Eye (tissue), 1 donor: ENCODE measurements around the gene CACNA2D4.

ENCODE experiments used
- DNase-seq: peaks from one replicate; pipeline ENCODE4 v3.0.0-alpha.2; 2015

Gene CACNA2D4

DNA sequence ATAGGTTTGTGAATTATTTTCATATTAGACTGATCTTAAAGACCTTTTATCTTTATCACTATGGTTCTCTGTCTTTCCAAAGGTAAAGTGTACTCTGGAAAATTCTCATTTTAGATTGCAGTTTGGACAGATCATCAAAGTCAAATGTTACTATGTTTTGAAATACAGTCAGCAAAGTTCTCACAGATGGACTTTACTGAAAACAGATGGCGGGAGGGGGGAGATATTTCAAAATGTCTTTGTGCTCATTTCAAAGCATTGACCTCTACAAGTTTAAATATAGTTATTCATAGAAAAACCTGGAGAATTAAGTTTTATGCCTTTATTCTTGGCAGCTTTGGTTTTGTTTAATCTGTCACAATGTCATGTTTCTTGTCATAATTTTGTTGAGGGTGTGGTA lies 149.8 kb downstream of the CACNA2D4 start:
- no peak for DNase-seq

DNA sequence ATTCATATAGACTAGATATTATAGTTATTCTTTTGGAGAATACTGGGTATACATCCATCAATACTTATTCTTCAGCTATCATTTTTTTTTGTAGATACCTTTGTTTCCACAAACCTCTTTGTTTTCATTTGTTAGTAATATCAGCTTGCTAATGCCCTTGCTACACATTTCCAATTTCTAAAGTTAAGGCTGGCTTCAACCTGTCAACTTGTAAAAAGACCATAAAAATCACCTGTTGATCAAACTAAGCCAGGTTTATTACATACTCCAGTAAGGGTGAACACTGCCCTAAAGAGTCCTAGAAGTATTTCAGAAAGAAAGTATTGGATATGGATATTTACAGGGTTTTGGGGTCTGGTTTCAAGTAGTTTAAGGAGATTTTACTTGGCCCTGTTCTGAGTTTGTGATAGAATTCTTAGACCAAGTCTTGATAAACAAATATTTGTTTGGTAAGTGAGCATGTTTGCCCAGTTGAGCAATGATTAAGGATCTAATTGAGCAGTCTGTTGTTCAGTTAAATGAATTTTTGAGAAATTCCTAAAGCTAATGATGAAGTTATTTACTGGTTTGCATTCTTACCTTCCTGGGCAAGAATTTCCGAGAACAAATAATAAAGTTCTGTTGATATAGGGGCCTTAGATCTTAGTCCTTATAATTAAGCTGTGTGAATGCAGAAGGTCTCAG lies 150.9 kb downstream of the CACNA2D4 start:
- DNase-seq: no peak

DNA sequence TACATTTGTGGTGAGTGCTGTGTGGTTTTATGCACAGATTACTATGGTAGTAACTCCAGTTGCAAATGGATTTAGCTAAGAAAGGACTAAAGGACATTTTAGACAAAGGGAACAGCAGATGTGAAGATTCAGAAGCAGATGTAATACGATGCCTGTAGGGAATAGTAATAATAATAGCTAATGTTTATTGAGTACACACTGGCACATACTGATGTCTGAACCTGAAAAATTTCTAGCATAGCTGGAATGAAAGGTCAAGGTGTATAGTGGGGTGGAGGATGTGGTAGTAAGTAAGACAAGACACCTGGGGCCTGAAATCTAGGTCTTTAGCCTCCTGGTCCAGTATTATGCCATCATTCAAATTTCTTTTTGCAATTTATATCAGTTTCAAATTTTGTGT lies 152.3 kb downstream of the CACNA2D4 start:
- DNase-seq: no peak

DNA sequence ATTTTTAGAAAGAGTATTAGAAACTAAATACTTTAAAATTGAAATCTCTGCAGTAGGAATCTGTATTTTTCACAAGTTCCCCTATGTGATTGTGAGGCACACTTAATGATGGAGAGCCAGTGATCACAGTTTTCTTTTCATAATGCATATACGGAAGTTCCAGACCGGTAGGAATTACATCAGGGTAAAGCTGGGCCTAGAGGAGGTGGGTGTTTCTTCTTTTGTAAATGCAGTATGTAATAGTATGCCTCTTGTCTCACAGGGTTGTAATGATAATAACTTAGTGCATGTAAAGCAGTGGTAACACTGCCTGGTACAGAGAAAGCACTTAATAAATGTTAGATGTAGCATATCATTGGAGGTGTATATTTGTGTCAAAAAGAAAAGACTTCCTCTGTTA lies 155.3 kb downstream of the CACNA2D4 start:
- DNase-seq: no peak

DNA sequence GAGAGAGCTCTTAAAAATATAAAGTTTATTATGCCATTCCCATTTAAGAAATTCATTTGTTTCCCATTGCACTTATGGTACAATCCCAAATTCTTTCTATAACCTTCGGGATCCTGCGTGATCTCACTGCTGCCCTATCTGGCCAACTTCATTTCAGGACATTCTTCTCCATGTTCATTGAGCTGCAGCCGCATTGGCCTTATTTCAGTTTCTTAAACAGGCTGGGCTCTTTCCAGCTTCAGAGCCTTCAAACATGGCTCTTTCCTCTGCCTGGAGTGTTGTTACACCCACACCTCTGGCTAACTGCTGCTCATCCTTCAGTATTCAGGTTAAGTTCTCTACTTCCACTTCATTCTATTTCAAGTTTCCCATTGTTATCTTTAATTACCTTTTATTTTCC lies 156.6 kb downstream of the CACNA2D4 start:
- no peak for DNase-seq

DNA sequence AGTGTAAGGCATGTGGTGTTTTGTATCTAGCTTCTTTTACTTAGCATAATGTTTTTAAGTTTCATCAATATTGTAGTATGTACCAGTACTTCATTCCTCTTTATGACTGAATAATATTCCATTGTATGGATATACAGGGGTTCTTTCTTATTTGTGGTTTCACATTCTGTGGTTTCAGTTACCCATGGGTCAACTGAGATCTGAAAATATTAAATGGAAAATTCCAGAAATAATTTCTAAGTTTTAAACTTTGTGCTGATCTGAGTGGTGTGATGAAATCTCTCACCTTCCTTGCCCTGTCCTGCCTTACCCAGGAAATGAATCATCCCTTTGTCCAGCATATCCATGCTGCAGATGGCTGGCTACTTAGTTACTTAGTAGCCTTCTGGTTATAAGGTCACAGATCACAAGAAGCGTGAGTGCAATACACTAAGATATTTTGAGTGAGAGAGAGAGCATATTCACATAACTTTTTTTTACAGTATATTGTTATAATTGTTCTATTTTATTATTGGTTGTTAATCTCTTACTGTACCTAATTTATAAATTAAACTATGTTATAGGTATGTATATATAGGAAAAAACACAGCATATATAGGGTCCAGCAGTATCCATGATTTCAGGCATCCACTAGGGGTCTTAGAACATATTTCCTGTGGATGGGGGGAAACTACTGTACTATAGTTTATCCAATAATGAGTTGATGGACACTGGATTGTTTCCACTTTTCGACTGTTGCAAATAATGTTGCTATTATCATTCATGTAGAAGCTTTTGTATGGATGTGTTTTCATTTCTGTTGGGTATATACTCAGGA lies 157.7 kb downstream of the CACNA2D4 start:
- DNase-seq: no peak

DNA sequence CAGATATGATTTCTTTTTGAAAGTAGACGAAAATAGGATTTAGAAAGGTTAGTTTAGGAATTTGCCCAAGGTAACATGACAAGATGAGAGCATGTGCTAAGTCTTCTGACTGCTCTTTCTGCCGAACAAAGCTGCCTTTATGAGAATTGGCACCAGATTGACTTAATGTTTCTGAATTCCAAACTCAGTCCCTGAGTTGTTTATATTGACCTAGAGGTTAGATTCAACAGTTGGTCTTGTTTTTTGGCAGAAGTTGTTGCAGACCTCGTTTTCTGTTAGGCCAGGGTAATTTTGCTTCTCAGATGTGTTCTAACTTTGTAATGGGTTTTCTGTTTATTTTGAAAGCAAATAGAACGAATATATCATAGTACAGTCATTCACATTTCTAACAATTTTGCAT lies 159.6 kb downstream of the CACNA2D4 start:
- DNase-seq: no peak

DNA sequence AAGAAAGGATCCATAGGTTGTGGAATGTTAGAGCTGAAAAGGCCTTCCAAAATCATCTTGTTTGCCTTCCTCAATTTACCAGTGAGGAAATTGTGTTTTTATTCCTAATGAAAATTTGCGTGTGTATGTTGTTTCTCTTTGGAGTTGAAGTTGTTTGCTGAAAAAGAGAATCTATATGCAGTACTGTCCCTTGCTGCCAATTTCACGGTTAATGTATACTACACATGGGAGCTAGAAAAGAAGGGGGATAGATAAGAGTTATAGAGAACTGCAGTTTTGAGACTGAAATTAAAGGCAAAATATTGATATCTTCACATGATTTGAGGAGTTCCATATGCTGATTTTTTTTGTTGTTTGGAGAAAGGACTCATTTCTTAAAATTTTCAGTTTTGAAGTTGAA lies 160.1 kb downstream of the CACNA2D4 start:
- DNase-seq: no peak

DNA sequence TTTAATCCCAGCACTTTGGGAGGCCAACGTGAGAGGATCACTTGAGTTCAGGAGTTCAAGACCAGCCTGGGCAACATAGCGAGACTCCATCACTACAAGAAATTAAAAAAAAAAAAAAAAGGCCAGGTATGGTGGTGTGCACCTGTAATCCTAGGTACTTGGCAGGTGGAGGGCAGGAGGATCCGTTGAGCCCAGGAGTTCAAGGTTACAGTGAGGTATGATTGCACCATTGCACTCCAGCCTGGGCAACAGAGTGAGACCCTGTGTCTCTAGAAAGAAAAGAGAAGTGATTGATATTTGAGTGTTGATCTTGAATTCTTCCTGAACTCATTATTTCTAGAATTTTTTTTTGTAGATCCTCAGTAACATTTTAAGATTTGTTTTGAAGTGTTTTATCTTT lies 168.2 kb downstream of the CACNA2D4 start:
- DNase-seq: no peak

DNA sequence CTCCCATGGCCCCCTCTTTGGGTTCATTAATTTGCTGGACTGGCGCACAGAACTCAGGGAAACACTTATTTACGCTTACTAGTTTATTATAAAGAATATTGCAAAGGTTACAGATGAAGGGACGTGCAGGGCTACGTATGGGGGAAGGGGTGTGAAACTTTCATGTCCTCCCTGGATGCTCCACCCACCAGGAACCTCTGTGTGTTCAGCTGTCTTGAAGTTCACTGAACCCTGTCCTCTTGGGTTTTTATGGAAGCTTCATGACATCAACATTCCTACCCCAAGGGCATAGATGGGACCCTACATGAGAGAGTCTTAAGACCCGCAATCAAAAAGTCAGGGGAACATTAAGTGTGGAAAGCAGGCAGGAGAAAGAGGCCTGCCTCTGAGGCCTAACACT lies 169.4 kb downstream of the CACNA2D4 start:
- no peak for DNase-seq

DNA sequence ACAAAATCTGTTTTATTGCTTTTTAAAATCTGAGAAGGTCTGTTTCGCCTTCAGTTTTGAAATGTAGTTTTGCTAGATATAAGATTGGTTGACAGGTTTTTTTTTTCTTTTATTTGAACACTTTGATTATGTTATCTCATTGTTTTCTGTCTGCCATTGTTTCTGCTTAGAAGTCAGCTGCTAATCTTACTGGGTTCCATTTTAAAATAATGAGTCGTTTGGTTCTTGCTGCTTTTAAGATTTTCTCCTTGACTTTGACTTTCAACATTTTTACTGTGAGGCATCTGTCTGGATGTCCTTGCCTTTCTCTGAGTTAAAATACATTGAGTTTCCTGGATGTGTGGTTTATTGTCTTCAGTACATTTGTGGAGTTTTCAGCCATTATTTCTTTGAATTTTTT lies 170.8 kb downstream of the CACNA2D4 start:
- DNase-seq: no peak

DNA sequence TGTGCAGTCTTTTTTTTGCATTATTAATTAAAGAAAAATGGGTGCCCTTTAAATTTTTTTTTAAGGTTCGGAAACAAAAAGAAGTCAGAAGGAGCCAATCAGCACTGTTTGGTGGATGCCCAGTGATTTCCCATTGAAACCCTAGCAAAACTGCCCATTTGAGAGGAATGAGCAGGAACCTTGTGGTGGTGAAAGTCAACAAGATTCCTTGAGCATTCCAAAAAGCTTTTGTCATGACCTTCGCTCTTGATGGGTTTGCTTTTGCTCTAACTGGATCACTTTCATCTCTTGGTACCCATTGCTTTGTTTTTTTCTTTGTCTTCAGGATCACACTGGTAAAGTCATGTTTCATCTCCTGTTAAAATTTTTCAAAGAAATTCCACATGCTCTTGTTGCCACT lies 173.5 kb downstream of the CACNA2D4 start:
- DNase-seq: no peak
